ENCODE measurements around the gene SEMA3D.

Gene SEMA3D

DNA sequence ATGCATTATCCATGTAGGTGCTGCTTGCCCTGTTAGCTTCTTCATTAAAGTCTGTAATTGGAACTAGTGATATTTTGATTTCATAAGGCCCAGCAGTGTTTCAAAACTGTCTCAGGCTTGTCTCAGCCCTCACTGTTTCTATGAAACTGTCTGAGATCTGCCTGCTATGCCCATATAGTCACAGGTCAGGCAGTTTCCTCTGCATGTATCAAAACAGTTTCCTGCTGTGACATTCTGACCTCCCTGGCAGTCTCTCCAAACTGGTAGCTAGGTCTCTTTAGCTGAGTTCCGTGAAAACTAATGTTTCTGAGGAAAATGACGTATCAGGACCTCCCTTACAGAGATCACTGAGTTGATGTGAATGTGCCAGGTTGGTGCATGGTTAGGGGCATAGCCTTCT is 18.9 kb upstream of the SEMA3D start:
- H3K27ac ChIP-seq = no peak overlapping the region
- TF ChIP-seq ZFX (IDR thresholded peaks at IDR 0.05; ENCODE audit: borderline replicate concordance) = no peak
- TF ChIP-seq, protein P1, sequence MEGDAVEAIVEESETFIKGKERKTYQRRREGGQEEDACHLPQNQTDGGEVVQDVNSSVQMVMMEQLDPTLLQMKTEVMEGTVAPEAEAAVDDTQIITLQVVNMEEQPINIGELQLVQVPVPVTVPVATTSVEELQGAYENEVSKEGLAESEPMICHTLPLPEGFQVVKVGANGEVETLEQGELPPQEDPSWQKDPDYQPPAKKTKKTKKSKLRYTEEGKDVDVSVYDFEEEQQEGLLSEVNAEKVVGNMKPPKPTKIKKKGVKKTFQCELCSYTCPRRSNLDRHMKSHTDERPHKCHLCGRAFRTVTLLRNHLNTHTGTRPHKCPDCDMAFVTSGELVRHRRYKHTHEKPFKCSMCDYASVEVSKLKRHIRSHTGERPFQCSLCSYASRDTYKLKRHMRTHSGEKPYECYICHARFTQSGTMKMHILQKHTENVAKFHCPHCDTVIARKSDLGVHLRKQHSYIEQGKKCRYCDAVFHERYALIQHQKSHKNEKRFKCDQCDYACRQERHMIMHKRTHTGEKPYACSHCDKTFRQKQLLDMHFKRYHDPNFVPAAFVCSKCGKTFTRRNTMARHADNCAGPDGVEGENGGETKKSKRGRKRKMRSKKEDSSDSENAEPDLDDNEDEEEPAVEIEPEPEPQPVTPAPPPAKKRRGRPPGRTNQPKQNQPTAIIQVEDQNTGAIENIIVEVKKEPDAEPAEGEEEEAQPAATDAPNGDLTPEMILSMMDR (IDR thresholded peaks at IDR 0.05) = no peak

DNA sequence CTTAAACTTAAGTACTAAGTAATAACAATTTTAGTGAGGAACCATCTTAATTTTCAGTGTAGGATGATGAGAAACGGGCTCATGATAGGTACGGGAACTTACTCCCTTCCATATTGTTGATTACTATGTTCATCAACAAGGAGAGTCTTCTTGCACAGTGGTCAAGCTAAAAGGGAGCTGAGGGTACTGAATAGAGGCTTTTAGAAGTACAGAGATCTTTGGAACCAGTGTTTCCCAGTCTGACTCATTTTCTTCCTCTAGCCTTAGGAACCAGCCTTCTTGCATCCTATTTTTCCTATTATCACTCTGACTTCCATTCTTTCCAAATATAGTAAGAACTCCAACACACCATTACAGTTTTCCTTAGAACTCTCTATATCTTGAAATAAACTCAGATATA is 17.6 kb upstream of the SEMA3D start:
- no peak overlapping the region for H3K27ac ChIP-seq
- TF ChIP-seq, protein P1 (IDR thresholded peaks at IDR 0.05) = no peak
- TF ChIP-seq ZFX (IDR thresholded peaks at IDR 0.05; ENCODE audit: borderline replicate concordance) = no peak

DNA sequence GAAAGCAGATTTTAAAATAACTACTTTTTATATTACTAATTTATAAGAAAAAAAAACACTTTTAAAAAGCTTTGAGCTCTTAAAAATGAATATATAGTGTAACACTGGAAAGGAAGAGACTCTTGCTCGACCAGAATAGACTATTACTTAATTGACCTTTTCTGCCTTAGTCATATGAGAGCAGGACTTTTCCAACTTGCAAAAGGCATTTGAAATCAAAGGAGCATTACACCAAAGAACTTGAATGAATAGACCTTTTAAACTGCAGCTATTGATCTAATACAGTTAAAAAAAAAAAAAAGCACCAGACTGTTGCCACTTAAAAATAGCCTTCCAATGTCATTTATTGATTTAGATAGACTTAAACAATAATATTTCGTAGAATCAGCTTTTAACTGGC is 17.2 kb upstream of the SEMA3D start:
- no peak overlapping the region for H3K27ac ChIP-seq
- TF ChIP-seq ZFX (IDR thresholded peaks at IDR 0.05; ENCODE audit: borderline replicate concordance) = no peak
- TF ChIP-seq, protein P1 (IDR thresholded peaks at IDR 0.05) = no peak

DNA sequence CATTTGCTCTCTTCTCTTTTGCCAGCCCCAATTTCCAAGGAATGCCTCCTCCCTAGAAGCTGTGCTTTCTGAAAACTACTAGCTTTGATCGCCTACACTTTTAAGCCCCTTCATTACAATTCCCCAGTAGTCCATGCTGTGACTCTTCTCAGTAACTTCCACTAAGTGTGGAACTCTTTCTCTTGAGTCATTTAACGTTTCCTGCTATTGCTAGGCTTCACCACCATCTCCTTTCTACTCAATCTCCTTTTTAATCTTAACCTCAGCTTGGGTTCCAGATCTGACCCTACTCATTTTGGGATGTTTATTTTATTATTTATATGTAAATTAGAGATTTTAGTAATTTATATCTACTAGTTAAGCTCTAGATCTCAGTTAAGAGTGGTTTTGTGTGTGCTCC is 14.4 kb upstream of the SEMA3D start:
- H3K27ac ChIP-seq = no peak overlapping the region
- TF ChIP-seq, protein P1 (IDR thresholded peaks at IDR 0.05) = no peak
- no peak for TF ChIP-seq ZFX (IDR thresholded peaks at IDR 0.05; ENCODE audit: borderline replicate concordance)

DNA sequence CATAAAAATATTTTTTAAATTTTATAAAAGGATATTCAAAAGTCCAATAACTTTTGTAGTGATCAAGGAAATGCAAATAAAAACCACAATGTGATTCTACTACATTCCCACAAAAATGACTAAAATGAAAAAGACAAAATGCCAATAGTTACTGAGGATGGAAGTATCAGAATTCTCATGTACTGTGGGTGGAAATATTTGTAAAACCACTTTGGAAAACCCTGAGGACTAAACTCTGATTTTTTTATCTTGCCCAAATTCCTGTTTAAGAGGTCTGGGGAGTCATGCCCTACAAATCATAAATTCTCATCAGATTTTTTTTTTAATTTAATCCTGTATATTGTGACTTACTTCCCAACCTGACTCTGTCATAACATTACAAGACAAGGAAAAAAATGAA is 9.8 kb upstream of the SEMA3D start:
- no peak overlapping the region for H3K27ac ChIP-seq
- no peak for TF ChIP-seq ZFX (IDR thresholded peaks at IDR 0.05; ENCODE audit: borderline replicate concordance)
- TF ChIP-seq, protein P1 (IDR thresholded peaks at IDR 0.05) = no peak

DNA sequence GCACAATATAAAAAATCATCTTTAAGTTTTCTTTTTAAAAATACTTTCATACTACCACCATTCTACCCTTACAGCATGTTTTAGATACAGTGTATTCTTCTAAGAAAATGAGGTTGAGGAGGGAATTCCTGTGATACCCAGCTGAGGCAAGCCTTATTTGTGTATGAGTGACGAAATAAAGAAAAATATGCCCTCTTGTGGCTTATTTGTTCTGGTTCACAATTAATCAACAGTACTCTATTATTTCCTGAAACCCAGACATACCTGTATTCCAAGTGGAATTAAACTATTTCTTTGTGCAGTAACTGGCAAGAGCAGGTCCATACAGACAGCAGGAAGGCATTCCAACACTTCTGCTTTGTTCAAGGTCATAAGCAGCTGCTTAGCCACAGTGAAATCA is 4.5 kb upstream of the SEMA3D start:
- TF ChIP-seq, protein P1 (IDR thresholded peaks at IDR 0.05) = peak; percentile 64
- no peak for TF ChIP-seq ZFX (IDR thresholded peaks at IDR 0.05; ENCODE audit: borderline replicate concordance)

DNA sequence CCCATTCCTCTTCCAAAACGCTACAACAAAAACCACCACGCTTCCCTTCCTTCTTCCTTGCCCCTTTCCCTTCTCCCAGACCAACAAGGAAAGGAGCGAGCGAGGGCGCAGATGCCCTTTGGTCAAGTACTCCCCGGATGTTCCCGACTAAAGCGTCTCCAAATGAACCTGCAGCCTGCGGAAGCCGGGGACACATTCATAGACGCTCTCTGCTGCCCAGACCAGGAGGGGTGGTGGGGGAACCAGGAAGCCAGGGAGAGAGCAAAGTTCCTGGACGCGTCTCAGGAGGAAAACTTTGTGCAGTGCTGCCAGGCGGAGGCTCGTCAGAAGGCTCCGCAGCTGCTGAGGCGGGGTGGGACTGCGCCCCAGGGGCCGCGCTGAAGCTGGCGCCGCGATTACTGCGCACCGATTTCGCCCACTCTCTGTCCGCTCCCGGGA is 754 bp downstream of the SEMA3D start:
- no peak overlapping the region for H3K27ac ChIP-seq
- TF ChIP-seq ZFX (IDR thresholded peaks at IDR 0.05; ENCODE audit: borderline replicate concordance) = no peak
- TF ChIP-seq, protein P1 (IDR thresholded peaks at IDR 0.05) = no peak

More for the DNA sequence above, 4.5 kb upstream of the SEMA3D start:
- no peak overlapping the region for H3K27ac ChIP-seq

Measured in 22Rv1 (cell line).